Keratinocyte (primary cell): ENCODE results near the gene NAA10.

Experiments used
- EZH2 ChIP-seq: IDR thresholded peaks from one replicate; pipeline ENCODE4 v1.6.1; 2012; ENCODE audit warnings: inconsistent platforms, mild to moderate bottlenecking, low read length, moderate library complexity
- TF ChIP-seq, protein P1 (sequence below), 3 experiments: IDR thresholded peaks in 1 of 3; conservative IDR thresholded peaks in 1 of 3; optimal IDR thresholded peaks in 1 of 3; 2 replicates in 2 of 3; 3 replicates in 1 of 3; pipeline versions ENCODE3 to v1.5.1; 2011; ENCODE audit warnings: low read length in 3 of 3, mild to moderate bottlenecking in 3 of 3, moderate library complexity in 2 of 3, control low read depth in 1 of 3, inconsistent platforms in 1 of 3; ENCODE audit not compliant: insufficient read depth in 2 of 3; ENCODE audit errors: extremely low read depth in 1 of 3

DNA sequence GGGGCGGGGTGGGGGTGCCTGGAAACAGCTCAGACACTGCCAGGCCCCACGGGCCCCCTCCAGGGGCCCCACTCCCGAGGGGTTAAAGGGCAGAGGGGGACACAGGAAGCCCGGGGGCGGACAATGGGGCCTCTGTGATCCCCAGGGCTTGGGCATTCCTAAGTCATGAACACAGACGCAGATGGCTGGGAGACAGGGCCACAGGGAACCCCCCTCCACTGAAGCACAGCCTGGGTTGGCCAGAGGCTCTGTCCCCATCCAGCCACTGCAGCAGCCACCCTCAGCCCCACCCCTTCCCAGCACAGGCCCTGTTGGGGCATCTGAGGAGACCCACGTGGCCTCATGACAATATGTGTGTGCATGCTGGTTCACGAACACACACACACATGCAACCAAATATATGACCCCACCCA, 52.7 kb downstream of the NAA10 start:
- TF ChIP-seq, protein P1, sequence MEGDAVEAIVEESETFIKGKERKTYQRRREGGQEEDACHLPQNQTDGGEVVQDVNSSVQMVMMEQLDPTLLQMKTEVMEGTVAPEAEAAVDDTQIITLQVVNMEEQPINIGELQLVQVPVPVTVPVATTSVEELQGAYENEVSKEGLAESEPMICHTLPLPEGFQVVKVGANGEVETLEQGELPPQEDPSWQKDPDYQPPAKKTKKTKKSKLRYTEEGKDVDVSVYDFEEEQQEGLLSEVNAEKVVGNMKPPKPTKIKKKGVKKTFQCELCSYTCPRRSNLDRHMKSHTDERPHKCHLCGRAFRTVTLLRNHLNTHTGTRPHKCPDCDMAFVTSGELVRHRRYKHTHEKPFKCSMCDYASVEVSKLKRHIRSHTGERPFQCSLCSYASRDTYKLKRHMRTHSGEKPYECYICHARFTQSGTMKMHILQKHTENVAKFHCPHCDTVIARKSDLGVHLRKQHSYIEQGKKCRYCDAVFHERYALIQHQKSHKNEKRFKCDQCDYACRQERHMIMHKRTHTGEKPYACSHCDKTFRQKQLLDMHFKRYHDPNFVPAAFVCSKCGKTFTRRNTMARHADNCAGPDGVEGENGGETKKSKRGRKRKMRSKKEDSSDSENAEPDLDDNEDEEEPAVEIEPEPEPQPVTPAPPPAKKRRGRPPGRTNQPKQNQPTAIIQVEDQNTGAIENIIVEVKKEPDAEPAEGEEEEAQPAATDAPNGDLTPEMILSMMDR (optimal IDR thresholded peaks at IDR 0.05 in 1 of 3, IDR thresholded peaks at IDR 0.05 in 1 of 3, conservative IDR thresholded peaks at IDR 0.05 in 1 of 3; ENCODE audit: extremely low read depth in 1 of 3, insufficient read depth in 2 of 3, low read length in 3 of 3), result no peak
- TF ChIP-seq EZH2, result no peak
